22Rv1 (cell line): ENCODE measurements around the gene GATD1.

Source experiments
- H3K27ac ChIP-seq: fragments of 450-650 bp; 2 replicates; pipeline ENCODE4 v1.5.1; 2017
- CTCF ChIP-seq: fragments of 450-650 bp; IDR thresholded peaks from 2 replicates; pipeline ENCODE4 v1.5.1; 2017; ENCODE audit warnings: mild to moderate bottlenecking
- ZFX ChIP-seq: fragments of 450-650 bp; IDR thresholded peaks from 2 replicates; pipeline ENCODE4 v1.6.1; 2017; ENCODE audit warnings: antibody characterized with exemption, borderline replicate concordance

GATD1 gene

GRCh38 chr11:798093-798713 is 20.9 kb upstream of the GATD1 start, which contains the start of gene SLC25A22:
Gene SLC25A22 (minus strand): TSS chr11:798281. CDS start chr11:795006, 3,275 bp downstream.
- H3K27ac ChIP-seq, result peak within 1 kb of the TSS; percentile 82
- TF ChIP-seq CTCF, result peak; percentile 94
- TF ChIP-seq ZFX, result no peak

GRCh38 chr11:797296-798092 is 20.2 kb upstream of the GATD1 start:
- peak overlapping the region; percentile 82 for H3K27ac ChIP-seq
- TF ChIP-seq CTCF (no peak), ZFX (no peak)

- TF ChIP-seq CTCF, result no peak
- TF ChIP-seq ZFX, result no peak
- peak overlapping the region; percentile 82 for H3K27ac ChIP-seq
Measured at GRCh38 chr11:796565-797295, 19.4 kb upstream of the GATD1 start.

GRCh38 chr11:795634-796564 is 18.6 kb upstream of the GATD1 start:
- TF ChIP-seq CTCF, result no peak
- TF ChIP-seq ZFX, result no peak
- H3K27ac ChIP-seq, result peak overlapping the region; percentile 82

- no peak overlapping the region for H3K27ac ChIP-seq
- no peak for TF ChIP-seq CTCF
- no peak for TF ChIP-seq ZFX
Measured at GRCh38 chr11:794766-795633, 17.7 kb upstream of the GATD1 start.
